Adrenal gland (tissue), 5 donors: ENCODE measurements around the gene RTP5.

Experiments
- CTCF ChIP-seq, 6 experiments: fragments of 450-650 bp in 4 of 6; fragments of 200-600 bp in 2 of 6; sonication (generic) in 1 of 6; IDR thresholded peaks; 1 replicate in 5 of 6; 2 replicates in 1 of 6; pipeline versions ENCODE4 v1.5.1 to v1.8.0; 2016 to 2021; ENCODE audit warnings: antibody characterized with exemption in 6 of 6, mild to moderate bottlenecking in 2 of 6, moderate library complexity in 1 of 6
- POLR2A ChIP-seq, 2 donors: fragments of 450-650 bp; IDR thresholded peaks; one replicate each; pipeline ENCODE4 v1.6.1; 2017; ENCODE audit warnings: antibody characterized with exemption in 2 of 2, mild to moderate bottlenecking in 2 of 2, moderate library complexity in 1 of 2
- donor health status: DM: no; HTN: no; CAD: no.

GRCh38 chr2:241820625-241821384 lies 48.7 kb upstream of the RTP5 start:
- TF ChIP-seq CTCF (IDR thresholded peaks at IDR 0.05), result no peak
- TF ChIP-seq POLR2A (IDR thresholded peaks at IDR 0.05), result no peak
